22Rv1 (cell line): ENCODE data around the gene SLC22A12.

Experiments
- ZFX ChIP-seq: fragments of 450-650 bp; IDR thresholded peaks from 2 replicates; pipeline ENCODE4 v1.6.1; 2017; ENCODE audit warnings: antibody characterized with exemption, borderline replicate concordance
- TF ChIP-seq, protein P1 (sequence below): fragments of 450-650 bp; IDR thresholded peaks from 2 replicates; pipeline ENCODE4 v1.5.1; 2017; ENCODE audit warnings: mild to moderate bottlenecking

DNA sequence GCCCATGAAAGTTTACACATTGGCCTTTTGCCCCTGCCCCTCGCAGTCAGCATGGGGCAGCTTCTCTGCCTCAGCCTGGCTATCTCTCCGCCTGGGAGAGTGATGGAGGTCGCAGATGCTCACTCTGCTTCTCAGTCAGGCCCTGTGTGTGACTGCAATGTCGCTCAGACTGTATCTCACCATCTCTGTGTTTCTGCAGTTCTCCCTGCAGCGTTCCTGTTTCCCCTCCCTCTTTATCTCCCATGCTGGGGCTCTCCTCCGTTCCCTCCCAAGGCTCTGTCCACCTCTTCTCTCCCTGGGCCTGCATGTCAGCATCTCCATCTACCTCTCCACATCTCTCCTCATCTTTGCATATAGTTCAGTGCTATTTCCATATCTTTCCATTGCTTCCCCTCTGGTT is 38.1 kb downstream of the SLC22A12 start:
- TF ChIP-seq, protein P1, sequence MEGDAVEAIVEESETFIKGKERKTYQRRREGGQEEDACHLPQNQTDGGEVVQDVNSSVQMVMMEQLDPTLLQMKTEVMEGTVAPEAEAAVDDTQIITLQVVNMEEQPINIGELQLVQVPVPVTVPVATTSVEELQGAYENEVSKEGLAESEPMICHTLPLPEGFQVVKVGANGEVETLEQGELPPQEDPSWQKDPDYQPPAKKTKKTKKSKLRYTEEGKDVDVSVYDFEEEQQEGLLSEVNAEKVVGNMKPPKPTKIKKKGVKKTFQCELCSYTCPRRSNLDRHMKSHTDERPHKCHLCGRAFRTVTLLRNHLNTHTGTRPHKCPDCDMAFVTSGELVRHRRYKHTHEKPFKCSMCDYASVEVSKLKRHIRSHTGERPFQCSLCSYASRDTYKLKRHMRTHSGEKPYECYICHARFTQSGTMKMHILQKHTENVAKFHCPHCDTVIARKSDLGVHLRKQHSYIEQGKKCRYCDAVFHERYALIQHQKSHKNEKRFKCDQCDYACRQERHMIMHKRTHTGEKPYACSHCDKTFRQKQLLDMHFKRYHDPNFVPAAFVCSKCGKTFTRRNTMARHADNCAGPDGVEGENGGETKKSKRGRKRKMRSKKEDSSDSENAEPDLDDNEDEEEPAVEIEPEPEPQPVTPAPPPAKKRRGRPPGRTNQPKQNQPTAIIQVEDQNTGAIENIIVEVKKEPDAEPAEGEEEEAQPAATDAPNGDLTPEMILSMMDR: no peak
- TF ChIP-seq ZFX: no peak
